Common myeloid progenitor, CD34-positive (primary cell): ENCODE results near the gene LRRC57.

Experiments used
- CTCF ChIA-PET: fragments of 350-600 bp; sonication (Branson Sonifier 250); formaldehyde crosslinking; loops from one replicate; lab custom pipeline; 2021; ENCODE audit warnings: antibody characterized with exemption; lab: Charles Lee
- POLR2A ChIA-PET: fragments of 350-600 bp; sonication (Branson Sonifier 250); formaldehyde crosslinking; loops from one replicate; lab custom pipeline; 2021; ENCODE audit warnings: antibody characterized with exemption; lab: Charles Lee
- DNase-seq, 3 donors: peaks; one replicate each; pipeline versions ENCODE4 v3.0.0 to v3.0.0-alpha.2; 2013
- H3K27ac ChIP-seq, 2 experiments: 1 replicate in 1 of 2; 2 replicates in 1 of 2; pipeline ENCODE4 v1.7.0; 2013; ENCODE audit warnings: inconsistent platforms in 2 of 2, low read length in 2 of 2, mild to moderate bottlenecking in 2 of 2, low read depth in 1 of 2, moderate library complexity in 1 of 2; ENCODE audit not compliant: severe bottlenecking in 2 of 2, insufficient read depth in 1 of 2, poor library complexity in 1 of 2
- H3K27me3 ChIP-seq, 5 experiments: replicated peaks in 2 of 5; 1 replicate in 3 of 5; 2 replicates in 2 of 5; pipeline versions ENCODE4 v1.6.1 to v1.7.0; 2013; ENCODE audit warnings: low read length in 4 of 5, mild to moderate bottlenecking in 2 of 5, moderate library complexity in 2 of 5, inconsistent platforms in 1 of 5; ENCODE audit not compliant: insufficient read depth in 5 of 5, control insufficient read depth in 4 of 5
- H3K36me3 ChIP-seq, 4 experiments: 1 replicate in 2 of 4; 2 replicates in 2 of 4; pipeline versions ENCODE4 v1.6.1 to v1.7.0; 2013; ENCODE audit warnings: low read length in 3 of 4, control low read depth in 1 of 4, mild to moderate bottlenecking in 1 of 4; ENCODE audit not compliant: control insufficient read depth in 4 of 4, insufficient read depth in 4 of 4
- H3K4me1 ChIP-seq, 4 experiments: 1 replicate in 3 of 4; 2 replicates in 1 of 4; pipeline versions ENCODE4 v1.6.1 to v1.7.1; 2013; ENCODE audit warnings: low read length in 3 of 4, mild to moderate bottlenecking in 3 of 4, control low read depth in 1 of 4, inconsistent platforms in 1 of 4, moderate library complexity in 1 of 4; ENCODE audit not compliant: control insufficient read depth in 4 of 4, insufficient read depth in 4 of 4; ENCODE audit errors: control extremely low read depth in 1 of 4
- H3K4me3 ChIP-seq, 7 experiments: 1 replicate in 4 of 7; 2 replicates in 3 of 7; pipeline versions ENCODE4 v1.5.1 to v1.7.0; 2013; ENCODE audit warnings: mild to moderate bottlenecking in 7 of 7, low read length in 6 of 7, moderate library complexity in 6 of 7, inconsistent platforms in 2 of 7, low read depth in 2 of 7, control low read depth in 1 of 7; ENCODE audit not compliant: insufficient read depth in 4 of 7, control insufficient read depth in 1 of 7; ENCODE audit errors: extremely low read depth in 1 of 7
- H3K9me3 ChIP-seq, 5 experiments: 1 replicate in 4 of 5; 2 replicates in 1 of 5; pipeline versions ENCODE4 v1.6.1 to v1.7.1; 2013; ENCODE audit warnings: low read length in 4 of 5, mild to moderate bottlenecking in 2 of 5, inconsistent platforms in 1 of 5, low read depth in 1 of 5, moderate library complexity in 1 of 5; ENCODE audit not compliant: control insufficient read depth in 4 of 5, insufficient read depth in 2 of 5; ENCODE audit errors: control extremely low read depth in 1 of 5
- WGBS: methylation state at CpG from one replicate; pipeline ENCODE4 v1.1.5; 2013; ENCODE audit not compliant: insufficient coverage; 5-methylcytosine and 5-hydroxymethylcytosine counted together

LRRC57 gene

DNA sequence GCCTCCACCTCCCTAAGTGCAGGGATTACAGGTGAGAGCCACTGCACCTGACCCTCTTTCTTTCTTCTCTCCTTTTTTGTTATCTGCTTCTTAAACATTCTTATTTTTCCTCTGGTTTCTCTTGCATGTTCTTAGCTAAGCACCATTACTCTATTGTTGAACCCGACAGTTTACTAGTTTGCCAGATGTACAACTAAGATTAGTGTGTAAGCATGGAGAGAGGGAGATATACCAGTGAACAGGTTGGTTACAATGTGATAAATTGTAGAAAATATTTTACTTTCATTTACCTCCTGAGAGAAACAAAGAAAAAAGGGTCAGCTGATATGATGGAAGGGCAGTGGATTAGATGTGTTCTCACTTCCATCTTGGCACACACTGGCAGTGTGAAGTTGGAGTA, 5.0 kb upstream of the LRRC57 start:
- no peak overlapping the region for H3K27ac ChIP-seq
- POLR2A ChIA-PET, result interaction anchor here (0.6 kb wide), 1 partner anchor 402 kb away, joined by 3 read pairs; no protein-coding TSS in a partner anchor
- CTCF ChIA-PET, result interaction anchor here (1.3 to 2.5 kb wide), 4 partner anchors 9 to 67 kb away, joined by 3 to 6 read pairs (median 5); no protein-coding TSS in a partner anchor

DNA sequence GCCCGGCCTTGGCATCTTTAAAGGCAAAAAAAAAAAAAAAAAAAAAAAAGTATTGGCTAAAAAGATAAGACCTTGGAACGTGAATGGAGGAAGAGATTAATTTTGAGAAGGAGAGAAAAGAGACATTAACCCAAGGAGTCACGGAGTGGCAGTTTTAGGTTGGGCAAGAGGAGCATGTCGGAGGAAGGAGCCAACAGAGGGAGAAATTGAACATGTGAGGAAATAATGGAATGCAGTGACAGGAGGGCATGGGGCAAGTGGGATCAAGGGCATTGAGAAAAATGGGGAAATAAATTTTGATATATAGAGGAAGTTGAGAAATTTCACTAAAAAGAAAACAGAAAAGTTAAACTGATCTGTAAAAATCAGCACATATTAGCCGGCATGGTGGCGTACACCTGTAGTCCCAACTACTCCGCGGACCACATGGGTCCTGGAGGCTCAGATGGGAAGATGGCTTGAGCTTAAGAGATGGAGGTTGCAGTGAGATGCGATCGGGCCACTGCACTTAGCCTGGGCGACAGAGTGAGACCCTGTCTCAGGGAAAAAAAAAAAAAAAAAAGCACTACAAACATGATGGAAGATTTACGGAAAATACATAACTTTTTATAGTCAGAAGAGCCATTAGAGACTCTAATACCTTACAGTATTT, 1.3 kb upstream of the LRRC57 start:
- peak; percentile 23 to 39 (median 28) for DNase-seq
- H3K36me3 ChIP-seq, result peaks cover under 1 to 10% (median 6%) of the 10 kb centered on the region in 4 experiments
- 50% methylated on average over 6 of the region's 12 CpGs for WGBS
- CTCF ChIA-PET, result interaction anchor here (1.2 to 2.0 kb wide), 2 partner anchors 58 to 100 kb away, joined by 3 to 4 read pairs; no protein-coding TSS in a partner anchor
- no peaks in the 10 kb centered on the region for H3K9me3 ChIP-seq
- H3K27me3 ChIP-seq, result no peaks in the 10 kb centered on the region
- peaks cover 15 to 47% (median 32%) of the 10 kb centered on the region in 4 experiments for H3K4me1 ChIP-seq
- peak overlapping the region; percentile 10 to 99 (median 97) for H3K4me3 ChIP-seq
- H3K27ac ChIP-seq, result peak overlapping the region; percentile 15 to 95
- POLR2A ChIA-PET, result interaction anchor here (0.6 to 2.5 kb wide), 3 partner anchors 25 to 217 kb away, joined by 3 to 12 read pairs (median 4); partner anchors contain the start of gene STARD9

More for the DNA sequence above, 5.0 kb upstream of the LRRC57 start:
- Histone ChIP-seq H3K4me3 (no peak overlapping the region), H3K36me3 (peaks cover 1 to 9% (median 6%) of the 10 kb centered on the region in 4 experiments), H3K9me3 (no peaks in the 10 kb centered on the region), H3K4me1 (peaks cover 2 to 16% (median 13%) of the 10 kb centered on the region in 4 experiments), H3K27me3 (no peaks in the 10 kb centered on the region)
- peak in 2 of 3 donors; percentile 8 to 33 for DNase-seq
- no CpG with 5 or more reads among the region's 1 CpG for WGBS

DNA sequence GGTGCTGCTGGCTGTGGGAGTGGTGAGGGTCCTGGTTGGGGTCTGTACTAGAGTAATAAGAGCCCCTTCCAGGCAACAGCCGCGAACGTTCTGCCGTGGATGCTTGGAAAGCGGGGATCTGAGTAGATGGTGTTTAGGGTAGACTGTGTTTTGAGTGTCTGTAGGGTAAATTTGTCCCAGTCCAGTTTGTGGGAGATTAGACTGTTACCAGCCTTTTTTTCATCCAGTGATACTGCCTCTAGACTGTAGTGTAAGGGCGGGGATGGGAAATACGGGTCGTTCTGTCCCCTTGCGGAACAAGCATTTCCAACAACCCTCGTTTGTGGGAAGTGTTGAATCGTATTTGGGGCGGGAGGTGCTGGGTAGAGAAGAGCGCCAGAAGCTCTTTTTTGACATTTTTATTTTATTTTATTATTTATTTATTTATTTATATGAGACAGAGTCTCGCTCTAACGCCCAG, 469 bp upstream of the LRRC57 start:
- peak overlapping the region; percentile 91 to 95 for H3K27ac ChIP-seq
- peak overlapping the region; percentile 85 to 99 (median 98) for H3K4me3 ChIP-seq
- peaks cover 15 to 51% (median 33%) of the 10 kb centered on the region in 4 experiments for H3K4me1 ChIP-seq
- no peaks in the 10 kb centered on the region for H3K27me3 ChIP-seq
- DNase-seq, result peak; percentile 79 to 90 (median 84)
- ChIA-PET CTCF (interaction anchor here (1.1 to 2.0 kb wide), 4 partner anchors 39 to 101 kb away, joined by 3 to 6 read pairs (median 4); no protein-coding TSS in a partner anchor), POLR2A (interaction anchor here (0.8 to 2.5 kb wide), 3 partner anchors 26 to 59 kb away, joined by 4 to 12 read pairs (median 10); partner anchors contain the start of gene STARD9)
- H3K36me3 ChIP-seq, result peaks cover 7 to 10% (median 9%) of the 10 kb centered on the region in 4 experiments
- 0% methylated on average over 5 of the region's 15 CpGs for WGBS
- H3K9me3 ChIP-seq, result no peaks in the 10 kb centered on the region

DNA sequence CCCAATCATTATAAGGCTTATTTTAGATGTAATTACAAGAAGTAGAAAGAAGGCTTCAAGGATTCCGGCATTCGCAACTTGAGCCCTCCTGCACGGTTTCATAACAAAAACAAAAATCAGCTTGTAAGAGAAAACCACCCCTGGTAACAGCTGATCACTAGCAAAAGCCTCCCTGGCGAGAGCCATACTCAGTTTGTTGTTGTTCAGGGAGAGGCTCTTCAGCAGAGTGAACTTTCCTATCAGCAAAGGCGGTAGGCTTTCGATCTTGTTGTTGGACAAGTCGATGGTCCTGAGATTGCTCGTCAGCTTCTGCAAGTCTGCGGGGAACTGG, 710 bp downstream of the LRRC57 start:
- peak in 1 of 3 donors; percentile 18 for DNase-seq
- H3K36me3 ChIP-seq, result peaks cover 6 to 17% (median 15%) of the 10 kb centered on the region in 4 experiments
- CTCF ChIA-PET, result interaction anchor here (0.7 to 2.2 kb wide), 12 partner anchors 9 to 102 kb away, joined by 3 to 6 read pairs (median 4); partner anchors contain the start of gene ZNF106
- H3K4me1 ChIP-seq, result peaks cover 15 to 51% (median 31%) of the 10 kb centered on the region in 4 experiments
- H3K27me3 ChIP-seq, result no peaks in the 10 kb centered on the region
- POLR2A ChIA-PET, result interaction anchor here (0.8 to 2.5 kb wide), 3 partner anchors 11 to 60 kb away, joined by 3 to 12 read pairs (median 4); partner anchors contain the start of gene STARD9
- H3K27ac ChIP-seq, result peak overlapping the region; percentile 91 to 95
- H3K4me3 ChIP-seq, result peak overlapping the region; percentile 85 to 99 (median 98)
- no peaks in the 10 kb centered on the region for H3K9me3 ChIP-seq
- 0% methylated on average over 5 of the region's 9 CpGs for WGBS

DNA sequence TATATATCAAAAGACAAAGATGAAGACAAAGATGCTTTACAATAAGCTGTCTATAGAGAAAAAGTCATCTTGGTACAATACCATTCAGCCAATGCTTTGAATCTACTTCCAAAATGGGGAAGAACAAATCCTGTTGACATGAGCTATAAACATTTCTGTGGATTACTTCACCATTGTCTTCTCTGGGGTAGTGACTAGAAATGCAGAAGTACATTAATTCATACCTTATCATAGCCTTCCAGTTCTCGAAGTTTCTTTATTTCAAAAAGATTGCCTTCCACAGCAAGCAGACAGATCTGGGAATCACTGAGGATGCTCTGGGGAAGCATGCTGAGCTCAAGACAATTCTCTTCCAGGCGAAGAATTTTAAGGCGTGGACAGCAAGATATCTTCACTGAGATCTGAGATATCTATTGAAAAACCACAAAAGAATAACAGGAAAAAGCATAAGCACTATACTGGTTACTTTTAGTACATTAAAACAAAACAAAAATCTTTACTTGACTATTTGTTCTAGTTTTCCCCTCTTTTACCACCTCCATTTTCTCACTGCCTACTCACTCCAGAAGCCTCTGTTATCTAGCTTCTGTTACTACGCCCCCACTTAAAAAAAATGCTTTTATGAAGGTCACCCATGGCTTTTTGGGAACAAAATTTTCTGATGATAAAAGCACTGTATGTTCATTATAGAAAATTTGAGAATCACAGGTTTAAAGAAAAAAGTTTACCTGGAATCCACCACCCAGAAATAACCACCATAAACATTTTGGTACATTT, 3.6 kb downstream of the LRRC57 start:
- Histone ChIP-seq H3K4me3 (no peak overlapping the region), H3K9me3 (no peaks in the 10 kb centered on the region), H3K27ac (peak overlapping the region in 1 of 2 experiments; percentile 15), H3K4me1 (peaks cover 15 to 40% (median 26%) of the 10 kb centered on the region in 4 experiments), H3K36me3 (peaks cover 6 to 27% (median 19%) of the 10 kb centered on the region in 4 experiments), H3K27me3 (no peaks in the 10 kb centered on the region)
- DNase-seq, result peak in 2 of 3 donors; percentile 58 to 69
- WGBS, result 83% methylated on average over 1 of the region's 4 CpGs
- POLR2A ChIA-PET, result interaction anchor here (0.5 to 1.1 kb wide), 2 partner anchors 12 to 173 kb away, joined by 3 to 4 read pairs; no protein-coding TSS in a partner anchor
- CTCF ChIA-PET, result interaction anchor here (0.7 to 2.4 kb wide), 6 partner anchors 11 to 106 kb away, joined by 3 to 10 read pairs (median 4); no protein-coding TSS in a partner anchor

DNA sequence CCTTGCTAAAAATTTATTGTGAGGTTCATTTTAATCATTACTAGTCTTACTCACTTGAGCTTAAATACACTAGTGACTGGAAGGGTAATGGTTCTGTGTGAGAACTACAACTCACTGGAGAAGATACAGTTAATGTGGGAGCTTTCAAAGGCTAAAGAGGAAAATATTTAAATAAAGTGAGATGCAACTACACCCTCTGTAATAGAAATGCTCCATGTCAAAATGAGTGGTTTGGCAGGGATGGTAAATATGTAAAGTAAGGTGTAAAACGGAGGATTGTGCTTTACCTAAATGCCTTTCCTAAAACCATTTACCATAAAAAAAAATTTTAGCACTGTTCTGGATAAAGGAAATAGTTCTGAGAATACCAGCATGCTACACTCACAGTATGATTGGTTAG, 15.3 kb downstream of the LRRC57 start:
- POLR2A ChIA-PET, result no interaction called here
- H3K9me3 ChIP-seq, result no peaks in the 10 kb centered on the region
- no peaks in the 10 kb centered on the region for H3K4me1 ChIP-seq
- H3K36me3 ChIP-seq, result peaks cover 11 to 61% (median 33%) of the 10 kb centered on the region in 4 experiments
- H3K27me3 ChIP-seq, result no peaks in the 10 kb centered on the region
- CTCF ChIA-PET, result interaction anchor here (1.1 to 3.2 kb wide), 2 partner anchors 12 to 15 kb away, joined by 3 to 10 read pairs; no protein-coding TSS in a partner anchor
- DNase-seq, result no peak
- no peak overlapping the region for H3K27ac ChIP-seq
- WGBS, result no CpG with 5 or more reads among the region's 1 CpG
- no peak overlapping the region for H3K4me3 ChIP-seq
